Measurements from ENCODE around the gene ANKS1A. TPM values are rescaled to one million over a fixed set of nuclear protein-coding genes. Genes with fewer than 3 reads are reported as not detected.

The ANKS1A gene
- polyA plus RNA-seq, 6 donors from 2014 or later, result 1.4 to 5.5 (median 2.3) TPM; not detected in 1

DNA sequence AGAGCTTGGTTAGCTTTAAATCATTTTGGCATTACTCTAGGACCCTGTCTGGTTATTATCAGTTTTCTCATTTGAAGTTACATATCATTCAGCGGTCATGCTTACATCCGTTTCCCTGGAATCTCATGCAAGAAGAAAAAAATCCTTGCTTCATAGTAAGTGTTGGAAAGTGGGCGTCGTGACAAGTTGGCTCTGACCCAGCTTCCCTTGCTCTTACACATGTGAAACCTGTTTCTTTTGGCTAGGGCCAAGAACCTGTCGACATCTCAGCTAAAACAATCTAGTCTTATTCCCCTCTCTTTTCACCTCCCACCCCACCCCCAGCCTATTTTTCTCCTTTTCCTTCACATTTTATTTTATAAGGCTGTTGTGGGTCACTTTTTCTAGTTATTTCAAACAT, 45.5 kb downstream of the ANKS1A start:
- ATAC-seq (ENCODE audit: low read depth in 2 of 2) (no peak), DNase-seq (no peak)
- Mint-ChIP-seq H3K27ac (no peak overlapping the region), H3K4me3 (no peak overlapping the region), H3K9me3 (no peaks in the 10 kb centered on the region), H3K36me3 (peaks cover 0 to 6% of the 10 kb centered on the region in 2 donors), H3K4me1 (peaks cover 20 to 33% (median 26%) of the 10 kb centered on the region in 3 donors), H3K27me3 (no peaks in the 10 kb centered on the region)

GRCh38 chr6:34938268-34938667, 49.2 kb downstream of the ANKS1A start:
- H3K4me3 Mint-ChIP-seq, result no peak overlapping the region
- ATAC-seq (ENCODE audit: low read depth in 2 of 2) (no peak), DNase-seq (no peak)
- no peaks in the 10 kb centered on the region for H3K9me3 Mint-ChIP-seq
- H3K4me1 Mint-ChIP-seq, result peaks cover 23 to 27% (median 24%) of the 10 kb centered on the region in 3 donors
- peaks cover 1 to 5% of the 10 kb centered on the region in 2 donors for H3K36me3 Mint-ChIP-seq
- peak overlapping the region in 1 of 6 donors; percentile 70 for H3K27ac Mint-ChIP-seq
- H3K27me3 Mint-ChIP-seq, result no peaks in the 10 kb centered on the region

GRCh38 chr6:34940030-34940434, 51.0 kb downstream of the ANKS1A start:
- Mint-ChIP-seq H3K27me3 (no peaks in the 10 kb centered on the region), H3K36me3 (peaks cover 5 to 11% of the 10 kb centered on the region in 2 donors), H3K4me1 (peaks cover 15 to 19% (median 16%) of the 10 kb centered on the region in 3 donors), H3K4me3 (no peak overlapping the region), H3K9me3 (no peaks in the 10 kb centered on the region), H3K27ac (peak overlapping the region in 1 of 6 donors; percentile 39)
- no peak for DNase-seq
- ATAC-seq (ENCODE audit: low read depth in 2 of 2), result no peak

DNA sequence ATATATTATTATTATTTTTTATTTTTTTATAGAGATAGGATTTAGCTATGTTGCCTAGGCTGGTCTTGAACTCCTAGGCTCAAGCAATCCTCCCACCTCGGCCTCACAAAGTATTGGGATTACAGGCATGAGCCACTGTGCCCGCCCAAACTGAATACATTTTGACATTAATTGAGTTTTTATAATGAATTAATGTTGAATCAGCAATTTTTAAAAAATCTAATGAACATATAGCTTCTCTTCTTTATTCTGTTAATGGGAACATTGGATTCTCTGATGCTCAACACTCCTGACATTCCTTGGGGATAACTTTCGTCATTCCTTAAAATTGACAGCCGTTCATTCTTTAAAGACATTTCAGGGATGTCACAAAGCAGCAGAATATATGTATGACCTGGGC, 52.4 kb downstream of the ANKS1A start:
- no peak overlapping the region for H3K27ac Mint-ChIP-seq
- no peak for ATAC-seq (ENCODE audit: low read depth in 2 of 2)
- no peaks in the 10 kb centered on the region for H3K27me3 Mint-ChIP-seq
- H3K36me3 Mint-ChIP-seq, result peaks cover 5 to 11% of the 10 kb centered on the region in 2 donors
- H3K4me3 Mint-ChIP-seq, result no peak overlapping the region
- peaks cover 9 to 12% (median 12%) of the 10 kb centered on the region in 3 donors for H3K4me1 Mint-ChIP-seq
- DNase-seq, result no peak
- no peaks in the 10 kb centered on the region for H3K9me3 Mint-ChIP-seq

GRCh38 chr6:34945317-34945716, 56.3 kb downstream of the ANKS1A start:
- peaks cover 4 to 14% (median 6%) of the 10 kb centered on the region in 3 donors for H3K4me1 Mint-ChIP-seq
- no peak overlapping the region for H3K27ac Mint-ChIP-seq
- ATAC-seq (ENCODE audit: low read depth in 2 of 2) (no peak), DNase-seq (no peak)
- H3K4me3 Mint-ChIP-seq, result no peak overlapping the region
- no peaks in the 10 kb centered on the region for H3K9me3 Mint-ChIP-seq
- H3K27me3 Mint-ChIP-seq, result no peaks in the 10 kb centered on the region
- H3K36me3 Mint-ChIP-seq, result peaks cover 5 to 11% of the 10 kb centered on the region in 2 donors

DNA sequence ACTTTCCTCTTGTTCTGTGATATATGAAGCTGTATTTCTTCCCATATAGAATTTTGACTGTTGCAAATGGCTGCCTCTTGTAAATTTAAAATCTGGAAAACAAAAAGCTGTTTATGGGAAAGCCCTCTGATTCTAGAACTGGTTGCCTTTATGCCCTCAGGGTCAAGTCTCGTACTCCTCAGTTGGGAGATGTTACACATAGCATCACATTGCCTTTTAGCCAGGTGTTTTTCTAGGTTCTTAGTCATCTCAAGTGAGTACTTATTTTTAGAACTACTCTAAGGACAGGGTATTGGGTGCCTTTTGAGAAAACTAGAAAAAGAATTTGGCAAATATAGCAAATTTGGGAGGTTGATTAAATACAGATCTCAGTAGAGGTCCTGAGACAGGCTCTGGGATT, 58.5 kb downstream of the ANKS1A start:
- Mint-ChIP-seq H3K36me3 (peaks cover 4 to 11% of the 10 kb centered on the region in 2 donors), H3K9me3 (no peaks in the 10 kb centered on the region), H3K4me1 (peaks cover 4 to 10% (median 5%) of the 10 kb centered on the region in 3 donors), H3K4me3 (no peak overlapping the region), H3K27me3 (no peaks in the 10 kb centered on the region), H3K27ac (no peak overlapping the region)
- ATAC-seq (ENCODE audit: low read depth in 2 of 2), result no peak
- DNase-seq, result no peak

DNA sequence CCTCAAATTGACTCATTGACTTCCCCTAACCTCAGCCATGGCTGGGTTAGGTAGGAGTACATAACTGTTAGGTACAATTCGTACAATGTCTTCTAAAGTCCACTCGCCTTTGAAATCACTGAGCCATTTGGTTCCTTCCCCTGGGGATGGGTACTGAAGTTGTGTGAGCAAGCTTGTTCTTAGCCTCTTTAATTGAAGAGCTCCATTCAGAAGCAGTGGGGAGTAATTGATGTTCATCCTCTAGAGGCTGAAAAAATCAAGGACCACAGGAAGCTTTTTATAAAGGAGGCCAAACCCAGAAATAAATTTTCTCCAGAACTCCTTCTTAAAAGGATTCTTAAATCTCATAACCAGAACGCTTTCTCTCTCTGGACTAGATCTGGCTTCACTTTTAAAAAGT, 60.6 kb downstream of the ANKS1A start:
- Mint-ChIP-seq H3K36me3 (peaks cover 0 to under 1% of the 10 kb centered on the region in 2 donors), H3K4me1 (peaks cover 1 to 11% (median 3%) of the 10 kb centered on the region in 3 donors), H3K27ac (no peak overlapping the region), H3K9me3 (no peaks in the 10 kb centered on the region), H3K27me3 (no peaks in the 10 kb centered on the region), H3K4me3 (no peak overlapping the region)
- DNase-seq, result no peak
- no peak for ATAC-seq (ENCODE audit: low read depth in 2 of 2)

- Mint-ChIP-seq H3K9me3 (no peaks in the 10 kb centered on the region), H3K4me3 (peak overlapping the region in 2 of 8 donors; percentile 34 to 74), H3K4me1 (peaks cover 14 to 17% (median 15%) of the 10 kb centered on the region in 3 donors), H3K27ac (no peak overlapping the region), H3K36me3 (no peaks in the 10 kb centered on the region), H3K27me3 (no peaks in the 10 kb centered on the region)
- ATAC-seq (ENCODE audit: low read depth in 2 of 2) (no peak), DNase-seq (no peak)
Observed at GRCh38 chr6:34950849-34951248, 61.8 kb downstream of the ANKS1A start.

GRCh38 chr6:34951731-34952130, 62.7 kb downstream of the ANKS1A start:
- ATAC-seq (ENCODE audit: low read depth in 2 of 2), result no peak
- Mint-ChIP-seq H3K4me1 (peaks cover 17 to 22% (median 22%) of the 10 kb centered on the region in 3 donors), H3K36me3 (no peaks in the 10 kb centered on the region), H3K27ac (no peak overlapping the region), H3K27me3 (no peaks in the 10 kb centered on the region), H3K4me3 (no peak overlapping the region), H3K9me3 (no peaks in the 10 kb centered on the region)
- no peak for DNase-seq

DNA sequence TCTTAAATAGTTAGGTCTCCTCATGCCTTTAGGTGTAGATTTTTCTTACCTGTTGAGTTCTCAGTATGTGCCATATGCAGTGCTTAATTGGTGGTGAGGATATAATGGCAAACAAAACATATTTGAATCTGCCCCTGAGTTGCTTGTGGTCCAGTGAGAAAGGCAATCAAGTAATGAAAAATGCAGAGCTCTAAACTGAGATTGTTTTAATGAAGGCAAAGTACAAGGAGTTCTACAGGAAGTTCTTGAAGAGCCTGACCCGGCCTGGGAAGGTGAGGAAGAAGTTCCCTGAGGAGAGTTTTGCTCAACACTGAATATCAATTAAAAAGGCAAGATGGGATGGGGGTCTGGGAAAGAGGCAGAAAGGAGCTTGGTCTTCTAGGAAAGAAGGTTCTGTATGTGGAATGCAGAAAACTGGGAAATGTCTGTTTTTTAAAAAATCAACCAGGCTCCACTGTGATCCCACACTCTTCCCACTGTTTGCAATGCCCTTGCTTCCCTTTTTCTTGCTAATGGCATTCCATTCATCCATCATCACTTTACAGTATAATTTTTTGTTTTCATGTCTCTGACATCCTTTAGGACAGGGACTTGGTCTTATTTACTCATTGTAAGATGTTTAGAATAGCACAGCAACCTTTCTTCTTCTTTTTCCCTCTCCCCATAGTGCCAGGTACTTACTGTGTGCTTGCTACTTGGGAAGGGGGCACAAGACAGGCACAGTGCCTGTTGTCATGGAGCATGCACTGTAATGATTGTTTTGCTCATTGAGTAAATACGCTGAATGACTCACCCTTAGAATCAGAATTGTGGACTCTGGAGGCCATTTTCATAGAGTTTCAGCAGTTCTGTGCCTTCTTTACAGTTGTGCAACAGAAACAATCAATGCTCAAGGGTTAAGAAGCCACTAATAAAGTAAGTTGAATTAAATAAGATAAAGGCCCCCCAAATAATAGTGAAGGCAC, 64.3 kb downstream of the ANKS1A start:
- Mint-ChIP-seq H3K36me3 (no peaks in the 10 kb centered on the region), H3K9me3 (no peaks in the 10 kb centered on the region), H3K27me3 (no peaks in the 10 kb centered on the region), H3K4me3 (no peak overlapping the region), H3K27ac (peak overlapping the region in 2 of 6 donors; percentile 32 to 58), H3K4me1 (peaks cover 18 to 28% (median 27%) of the 10 kb centered on the region in 3 donors)
- DNase-seq, result no peak
- no peak for ATAC-seq (ENCODE audit: low read depth in 2 of 2)

GRCh38 chr6:34955442-34955841, 66.4 kb downstream of the ANKS1A start:
- Mint-ChIP-seq H3K27ac (peak overlapping the region in 5 of 6 donors; percentile 23 to 82 (median 61)), H3K4me3 (peak overlapping the region in 5 of 8 donors; percentile 2 to 45 (median 13)), H3K36me3 (no peaks in the 10 kb centered on the region), H3K4me1 (peaks cover 18 to 28% (median 21%) of the 10 kb centered on the region in 3 donors), H3K27me3 (no peaks in the 10 kb centered on the region), H3K9me3 (no peaks in the 10 kb centered on the region)
- peak; percentile 20 for DNase-seq
- peak; percentile 50 to 81 for ATAC-seq (ENCODE audit: low read depth in 2 of 2)

GRCh38 chr6:34957231-34957783, 68.3 kb downstream of the ANKS1A start:
- no peak overlapping the region for H3K4me3 Mint-ChIP-seq
- no peak for ATAC-seq (ENCODE audit: low read depth in 2 of 2)
- H3K27ac Mint-ChIP-seq, result peak overlapping the region in 1 of 6 donors; percentile 1
- H3K36me3 Mint-ChIP-seq, result no peaks in the 10 kb centered on the region
- DNase-seq, result no peak
- no peaks in the 10 kb centered on the region for H3K9me3 Mint-ChIP-seq
- H3K27me3 Mint-ChIP-seq, result no peaks in the 10 kb centered on the region
- H3K4me1 Mint-ChIP-seq, result peaks cover 24 to 39% (median 29%) of the 10 kb centered on the region in 3 donors

DNA sequence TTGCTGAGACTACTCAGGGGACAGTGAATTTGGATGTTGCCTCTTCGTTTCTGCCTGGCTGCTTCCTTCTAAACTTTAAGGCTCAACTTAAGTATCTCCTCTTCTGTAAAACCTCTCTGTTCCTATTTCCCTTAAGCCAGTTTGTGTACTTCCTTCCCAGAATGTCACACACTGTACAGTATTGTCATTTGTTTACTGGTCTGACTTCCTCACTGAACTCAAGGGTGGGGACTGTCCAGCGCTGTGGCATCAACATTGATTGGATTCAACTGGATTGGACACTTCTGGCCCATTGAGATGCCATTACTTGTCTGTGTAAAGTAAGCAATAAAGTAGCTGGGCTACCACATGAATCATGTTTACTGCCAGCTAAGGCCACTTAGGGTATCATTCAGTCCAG, 69.7 kb downstream of the ANKS1A start:
- no peak overlapping the region for H3K27ac Mint-ChIP-seq
- no peak for DNase-seq
- no peak for ATAC-seq (ENCODE audit: low read depth in 2 of 2)

GRCh38 chr6:34959224-34959623, 70.2 kb downstream of the ANKS1A start:
- no peaks in the 10 kb centered on the region for H3K9me3 Mint-ChIP-seq
- peaks cover 25 to 39% (median 29%) of the 10 kb centered on the region in 3 donors for H3K4me1 Mint-ChIP-seq
- H3K27me3 Mint-ChIP-seq, result no peaks in the 10 kb centered on the region
- no peak overlapping the region for H3K4me3 Mint-ChIP-seq
- ATAC-seq (ENCODE audit: low read depth in 2 of 2) (no peak), DNase-seq (no peak)
- H3K36me3 Mint-ChIP-seq, result no peaks in the 10 kb centered on the region
- no peak overlapping the region for H3K27ac Mint-ChIP-seq

More for the DNA sequence above, 69.7 kb downstream of the ANKS1A start:
- H3K4me1 Mint-ChIP-seq, result peaks cover 29 to 39% (median 29%) of the 10 kb centered on the region in 3 donors
- no peak overlapping the region for H3K4me3 Mint-ChIP-seq
- no peaks in the 10 kb centered on the region for H3K27me3 Mint-ChIP-seq
- no peaks in the 10 kb centered on the region for H3K9me3 Mint-ChIP-seq
- no peaks in the 10 kb centered on the region for H3K36me3 Mint-ChIP-seq

Measured in naive B cell (primary cell).